ENCODE results near the gene DBET.
"Not testable (repeated sequence)": the region's sequence is repeated elsewhere in the genome, so short reads cannot be mapped to it uniquely, and the experiment has no call there.

- not testable (repeated sequence) for TF ChIP-seq POLR2A, CTCF (IDR thresholded peaks at IDR 0.05)
Measured at GRCh38 chr4:190112879-190113278, 48.6 kb downstream of the DBET start.
